HG02884 (cell line): ENCODE data around the gene NSFL1C.
A peak's percentile ranks its signal among the peaks of the same experiment; 100 is the strongest.
"Not testable (repeated sequence)": the region's sequence is repeated elsewhere in the genome, so short reads cannot be mapped to it uniquely, and the experiment has no call there.

Experiments
- ATAC-seq: cut with Tn5 transposase; IDR thresholded peaks from one replicate; pipeline ENCODE4 v1.9.1; 2021; ENCODE audit warnings: mild to moderate bottlenecking, moderate library complexity; ENCODE audit not compliant: unreplicated experiment

The NSFL1C gene

GRCh38 chr20:1466211-1467081 is at the start of gene NSFL1C:
TSS of gene NSFL1C (minus strand) at chr20:1466849. CDS start at chr20:1466824, 25 bp downstream.
- peak; percentile 82 for ATAC-seq

DNA sequence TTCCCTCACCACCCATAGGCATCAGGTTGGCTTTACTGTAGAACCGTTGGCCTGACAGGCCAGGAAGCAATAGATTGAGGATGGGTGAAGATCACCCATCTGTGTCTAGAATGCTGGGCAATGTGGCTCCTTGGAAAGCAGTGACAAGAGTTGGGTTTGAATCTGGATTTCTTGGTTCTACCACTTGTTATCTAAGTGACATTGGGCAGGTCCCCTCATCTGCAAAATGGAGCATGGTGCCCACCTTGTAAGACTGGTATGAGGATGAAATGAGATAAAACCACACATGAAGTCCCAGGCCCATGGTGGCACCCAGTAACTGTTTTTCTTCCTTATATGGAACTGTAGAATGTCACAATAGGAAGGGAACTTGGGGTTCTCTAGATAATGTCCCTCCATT is 47.2 kb upstream of the NSFL1C start:
- no peak for ATAC-seq

DNA sequence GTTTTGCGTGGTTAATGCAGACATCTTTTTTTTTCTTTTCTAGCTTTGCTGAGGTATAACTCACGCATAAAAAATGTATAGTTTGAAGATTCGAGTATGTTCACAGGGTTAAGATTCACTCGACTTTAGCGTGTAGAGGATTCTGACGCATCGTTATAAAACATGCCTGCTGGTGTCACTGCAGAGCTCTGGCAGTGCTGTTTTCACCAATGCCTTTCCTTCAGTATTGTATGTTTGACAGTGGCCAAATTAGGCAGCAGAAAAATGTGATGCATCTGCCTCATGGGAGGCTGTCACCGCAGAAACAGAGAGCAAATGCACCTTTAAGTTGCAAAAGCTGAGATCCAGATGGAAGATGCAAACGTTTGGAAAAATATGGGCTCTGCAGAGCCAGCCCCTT is 42.6 kb upstream of the NSFL1C start:
- no peak for ATAC-seq

GRCh38 chr20:1508574-1508973 is 41.9 kb upstream of the NSFL1C start:
- ATAC-seq = no peak

GRCh38 chr20:1507276-1507675 is 40.6 kb upstream of the NSFL1C start:
- no peak for ATAC-seq

- ATAC-seq = no peak
Measured at GRCh38 chr20:1505871-1506270, 39.2 kb upstream of the NSFL1C start.

GRCh38 chr20:1505361-1505760 is 38.7 kb upstream of the NSFL1C start:
- ATAC-seq = no peak

GRCh38 chr20:1503564-1504227 is 37.0 kb upstream of the NSFL1C start:
- peak; percentile 88 for ATAC-seq

DNA sequence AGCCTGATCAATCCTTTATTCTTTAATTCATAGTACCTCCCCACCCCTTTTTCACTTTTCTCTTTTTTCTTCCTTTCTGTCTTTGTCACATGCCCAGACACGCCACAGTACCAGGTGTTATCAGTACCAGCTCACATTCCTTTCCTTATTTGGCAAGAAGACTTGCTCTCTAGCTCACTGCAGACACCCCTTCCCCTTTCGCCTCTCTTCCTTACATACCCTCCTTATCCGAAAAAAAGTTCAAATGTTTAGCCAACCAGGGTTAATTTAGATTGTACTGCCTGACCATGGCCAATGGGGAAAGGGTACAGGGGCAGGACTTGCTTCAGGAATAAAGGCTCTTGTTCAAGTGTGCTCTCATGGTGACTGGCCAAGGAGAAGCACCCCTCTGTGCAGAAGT is 33.8 kb upstream of the NSFL1C start:
- ATAC-seq = no peak

DNA sequence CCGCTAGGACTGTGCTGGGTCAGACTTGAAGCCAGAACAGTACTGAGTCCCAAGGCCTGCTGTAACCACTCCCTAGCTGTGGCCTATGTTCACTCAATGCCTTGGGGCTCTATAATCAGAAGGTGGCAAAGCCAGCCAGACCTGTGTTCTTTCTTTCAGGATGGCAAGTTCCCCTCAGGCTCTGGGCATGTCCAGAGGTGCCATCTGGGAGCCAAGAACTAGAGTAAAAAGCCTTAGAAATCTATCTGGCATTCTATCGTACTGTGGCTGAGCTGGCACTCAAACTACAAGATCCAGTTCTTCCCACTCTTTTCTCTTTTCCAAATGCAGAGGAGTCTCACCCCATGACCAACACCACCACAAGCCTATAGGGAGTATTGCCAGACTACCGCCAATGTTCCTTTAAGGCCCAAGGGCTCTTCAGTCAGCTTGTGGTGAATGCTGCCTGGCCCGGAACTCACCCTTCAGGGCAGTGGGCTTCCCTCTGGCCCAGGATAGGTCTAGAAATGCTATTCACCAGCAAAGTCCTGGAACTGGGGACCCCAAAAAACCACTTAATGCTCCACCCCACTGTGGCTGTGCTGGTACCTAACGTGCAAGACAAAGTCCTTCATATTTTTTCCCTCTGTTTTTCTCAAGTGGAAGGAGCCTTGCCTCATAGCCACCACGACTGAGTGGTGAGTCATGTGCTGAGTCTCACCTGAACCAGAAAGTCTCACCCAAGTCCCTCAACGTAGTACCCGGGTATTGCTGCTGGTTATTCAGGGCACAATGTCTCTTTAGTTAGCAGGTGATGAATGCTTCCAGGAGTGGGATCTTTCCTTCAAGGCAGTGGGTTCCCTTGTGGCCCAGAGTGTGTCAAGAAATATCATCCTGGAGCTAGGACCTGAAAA is 33.1 kb upstream of the NSFL1C start:
- ATAC-seq = no peak

DNA sequence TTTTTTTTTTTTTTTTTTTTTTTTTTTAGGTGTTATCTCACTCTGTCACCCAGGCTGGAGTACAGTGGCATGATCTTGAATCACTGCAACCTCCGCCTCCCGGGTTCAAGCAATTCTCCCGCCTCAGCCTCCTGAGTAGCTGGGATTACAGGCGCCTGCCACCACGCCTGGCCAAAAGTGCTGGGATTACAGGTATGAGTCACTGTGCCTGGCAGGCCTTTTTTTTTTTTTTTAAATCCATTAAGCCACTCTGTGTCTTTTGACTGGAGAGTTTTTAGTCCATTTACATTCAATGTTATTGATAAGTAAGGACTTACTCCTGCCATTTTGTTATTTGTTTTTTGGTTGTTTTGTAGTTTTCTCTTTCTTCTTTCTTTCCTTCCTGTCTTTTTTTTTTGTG is 30.7 kb upstream of the NSFL1C start:
- not testable (repeated sequence) for ATAC-seq

- ATAC-seq = no peak
Measured at GRCh38 chr20:1496930-1497329, 30.3 kb upstream of the NSFL1C start.

- ATAC-seq = no peak
Measured at GRCh38 chr20:1494436-1494835, 27.8 kb upstream of the NSFL1C start.

DNA sequence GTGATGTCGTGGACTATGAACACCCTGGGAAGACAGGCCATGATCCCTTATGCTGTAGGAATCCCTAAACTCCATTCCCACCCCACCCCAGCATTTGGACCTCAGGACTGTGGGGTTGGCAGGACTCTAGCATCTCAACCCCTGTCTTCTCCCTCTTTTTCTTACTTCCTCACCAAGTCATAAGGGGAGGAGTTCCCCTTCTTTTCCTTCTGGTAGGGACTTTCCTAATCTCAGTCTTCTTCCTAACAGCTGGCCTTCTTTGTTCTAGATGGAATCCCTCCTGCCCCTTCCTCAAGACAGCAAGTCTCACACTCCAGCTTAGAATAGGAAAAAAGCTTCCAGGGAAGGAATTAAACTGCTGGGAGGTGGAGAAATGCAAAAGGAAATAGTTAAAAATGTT is 26.9 kb upstream of the NSFL1C start:
- ATAC-seq = no peak

- ATAC-seq = no peak
Measured at GRCh38 chr20:1491860-1492642, 25.4 kb upstream of the NSFL1C start.

DNA sequence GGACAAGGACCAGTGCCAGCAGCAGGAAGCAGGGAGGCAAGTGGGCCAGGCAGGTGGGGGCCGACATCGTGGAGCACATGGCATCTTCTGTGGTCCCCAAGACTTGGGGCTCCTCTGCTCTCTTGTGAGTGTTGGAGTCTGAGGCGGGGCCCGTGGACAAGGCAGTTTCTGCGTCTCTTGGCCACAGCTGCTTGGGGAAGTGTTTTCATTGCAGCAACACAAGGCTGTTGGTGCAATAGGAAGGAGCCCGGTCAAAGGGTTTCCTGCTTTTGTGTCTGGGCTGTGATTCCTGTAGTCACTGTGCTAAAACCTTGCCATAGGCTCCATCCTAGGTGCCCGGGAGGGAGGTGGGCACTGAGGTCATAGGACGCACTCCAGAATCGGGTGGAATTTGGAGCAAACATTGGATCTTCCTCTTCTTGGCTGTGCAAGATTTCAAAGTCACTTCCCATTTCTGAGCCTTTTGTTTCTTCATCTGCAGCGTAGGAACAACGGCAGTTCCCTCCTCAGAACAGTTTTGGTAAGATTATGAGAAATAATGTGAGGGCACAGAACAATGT is 24.7 kb upstream of the NSFL1C start, which contains the start of gene SIRPB2:
TSS of gene SIRPB2 (minus strand) at position 140 of the 560 bp plus-strand sequence. CDS start at position 79, 61 bp downstream.
- ATAC-seq = no peak

- ATAC-seq = no peak
Measured at GRCh38 chr20:1490643-1491195, 24.1 kb upstream of the NSFL1C start.

GRCh38 chr20:1489764-1490436 is 23.3 kb upstream of the NSFL1C start:
- no peak for ATAC-seq

- ATAC-seq = no peak
Measured at GRCh38 chr20:1489325-1489724, 22.7 kb upstream of the NSFL1C start.
